Stimulated activated CD8-positive, alpha-beta memory T cell treated with anti-CD3 and anti-CD28 coated beads, Interleukin-12 subunit alpha, Interleukin-12 subunit beta, amount 100 ng/mL, for 24 hours (primary cell): ENCODE data around the gene POLD2.

Source experiments
- DNase-seq: peaks from one replicate; pipeline ENCODE4 v3.0.0-alpha.2; 2020; ENCODE audit errors: extremely low read depth

POLD2 gene

GRCh38 chr7:44114586-44115310 is 8.6 kb downstream of the POLD2 start:
- no peak for DNase-seq

GRCh38 chr7:44113764-44114354 is 9.5 kb downstream of the POLD2 start:
- DNase-seq, result no peak

DNA sequence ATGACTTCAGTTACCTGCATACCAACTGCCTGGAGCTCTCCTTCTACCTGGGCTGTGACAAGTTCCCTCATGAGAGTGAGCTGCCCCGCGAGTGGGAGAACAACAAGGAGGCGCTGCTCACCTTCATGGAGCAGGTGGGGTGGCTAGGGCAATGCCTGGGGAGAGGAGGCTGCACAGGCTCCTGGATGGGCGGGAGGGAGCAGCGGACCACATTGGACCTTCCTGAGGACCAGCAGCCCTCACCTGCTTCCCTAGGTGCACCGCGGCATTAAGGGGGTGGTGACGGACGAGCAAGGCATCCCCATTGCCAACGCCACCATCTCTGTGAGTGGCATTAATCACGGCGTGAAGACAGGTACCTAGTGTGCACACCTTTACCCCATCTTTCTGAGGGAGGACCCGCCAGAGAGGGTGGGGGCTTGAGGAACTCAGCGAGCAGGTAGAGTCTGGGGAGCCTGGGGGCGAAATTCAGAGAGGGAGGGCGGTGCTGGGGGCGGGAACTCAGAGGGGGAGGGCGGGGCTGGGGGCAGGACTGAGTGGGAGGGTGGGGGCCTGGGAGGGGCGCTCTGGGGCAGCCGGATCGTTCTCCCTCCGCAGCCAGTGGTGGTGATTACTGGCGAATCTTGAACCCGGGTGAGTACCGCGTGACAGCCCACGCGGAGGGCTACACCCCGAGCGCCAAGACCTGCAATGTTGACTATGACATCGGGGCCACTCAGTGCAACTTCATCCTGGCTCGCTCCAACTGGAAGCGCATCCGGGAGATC is 10.2 kb downstream of the POLD2 start:
- no peak for DNase-seq

DNA sequence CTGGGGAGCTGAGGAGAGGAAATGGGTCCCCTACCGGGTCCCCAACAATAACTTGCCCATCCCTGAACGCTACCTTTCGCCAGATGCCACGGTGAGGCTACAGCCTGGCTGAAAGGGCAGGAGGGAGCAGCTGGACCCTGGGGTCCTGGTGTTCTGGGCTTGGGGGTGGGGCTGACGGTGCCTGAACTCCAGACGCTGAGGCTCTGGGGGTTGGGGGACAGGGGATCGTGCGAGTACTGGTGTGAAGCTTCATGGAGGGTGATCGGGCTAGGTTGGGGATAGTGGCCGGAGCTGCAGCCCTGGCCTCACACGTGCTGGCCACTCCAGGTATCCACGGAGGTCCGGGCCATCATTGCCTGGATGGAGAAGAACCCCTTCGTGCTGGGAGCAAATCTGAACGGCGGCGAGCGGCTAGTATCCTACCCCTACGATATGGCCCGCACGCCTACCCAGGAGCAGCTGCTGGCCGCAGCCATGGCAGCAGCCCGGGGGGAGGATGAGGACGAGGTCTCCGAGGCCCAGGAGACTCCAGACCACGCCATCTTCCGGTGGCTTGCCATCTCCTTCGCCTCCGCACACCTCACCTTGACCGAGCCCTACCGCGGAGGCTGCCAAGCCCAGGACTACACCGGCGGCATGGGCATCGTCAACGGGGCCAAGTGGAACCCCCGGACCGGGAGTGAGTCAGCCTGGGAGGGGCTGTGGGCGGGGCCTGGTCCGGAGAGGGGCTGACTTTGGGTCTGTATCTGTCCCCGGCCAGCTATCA is 10.9 kb downstream of the POLD2 start:
- no peak for DNase-seq

GRCh38 chr7:44111761-44112160 is 11.6 kb downstream of the POLD2 start:
- DNase-seq, result no peak

- DNase-seq, result no peak
Observed at GRCh38 chr7:44110719-44111635, 12.4 kb downstream of the POLD2 start.

DNA sequence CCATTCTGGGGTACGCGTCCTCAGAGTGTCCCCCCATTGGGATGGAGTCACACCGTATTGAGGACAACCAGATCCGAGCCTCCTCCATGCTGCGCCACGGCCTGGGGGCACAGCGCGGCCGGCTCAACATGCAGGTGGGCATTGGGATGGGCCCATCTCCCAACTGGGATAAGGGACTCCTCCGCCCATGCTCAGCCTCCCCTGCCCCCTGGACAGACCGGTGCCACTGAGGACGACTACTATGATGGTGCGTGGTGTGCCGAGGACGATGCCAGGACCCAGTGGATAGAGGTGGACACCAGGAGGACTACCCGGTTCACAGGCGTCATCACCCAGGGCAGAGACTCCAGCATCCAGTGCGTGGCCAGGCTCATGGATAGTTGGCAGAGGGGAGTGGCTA is 13.4 kb downstream of the POLD2 start:
- DNase-seq, result no peak

DNA sequence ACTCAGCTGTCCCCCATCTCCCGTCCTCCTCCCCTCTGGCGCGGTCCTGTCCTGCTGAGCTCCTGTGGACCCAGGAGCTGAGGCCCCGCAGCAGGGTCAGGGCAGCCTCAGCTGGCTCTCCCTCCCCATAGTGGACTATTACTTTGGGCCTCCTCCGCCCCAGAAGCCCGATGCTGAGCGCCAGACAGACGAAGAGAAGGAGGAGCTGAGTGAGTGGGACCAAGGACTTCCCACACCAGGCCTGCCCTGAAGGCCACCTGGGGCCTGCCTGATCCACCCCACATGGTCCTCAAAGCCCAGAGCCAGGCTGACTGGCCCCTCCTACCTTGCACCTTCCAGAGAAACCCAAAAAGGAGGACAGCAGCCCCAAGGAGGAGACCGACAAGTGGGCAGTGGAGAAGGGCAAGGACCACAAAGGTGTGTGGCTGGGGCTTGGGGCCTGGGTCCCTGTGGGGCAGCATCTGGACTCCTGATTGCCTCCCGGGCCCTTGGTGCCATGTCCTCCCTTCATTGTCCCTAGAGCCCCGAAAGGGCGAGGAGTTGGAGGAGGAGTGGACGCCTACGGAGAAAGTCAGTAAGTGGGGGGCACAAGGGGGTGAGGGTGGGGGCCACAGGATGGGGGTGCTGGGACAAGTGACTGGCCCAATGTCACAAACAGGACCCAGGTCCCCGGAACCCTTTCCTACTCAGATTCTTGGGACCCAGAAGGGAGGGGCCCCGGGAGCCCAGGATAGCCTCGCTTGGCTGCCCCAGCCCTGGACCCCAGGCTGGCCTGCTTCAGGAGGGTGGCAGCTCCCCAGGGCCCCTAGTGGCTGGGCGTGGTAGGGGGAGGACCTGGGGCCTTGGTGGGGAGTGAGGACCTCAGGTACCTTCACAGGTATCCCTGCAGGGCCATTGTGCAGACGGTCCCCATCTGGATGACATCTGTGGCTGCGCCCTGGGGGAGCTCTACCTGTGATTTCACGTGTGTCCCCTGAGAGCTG is 14.3 kb downstream of the POLD2 start:
- DNase-seq, result no peak

DNA sequence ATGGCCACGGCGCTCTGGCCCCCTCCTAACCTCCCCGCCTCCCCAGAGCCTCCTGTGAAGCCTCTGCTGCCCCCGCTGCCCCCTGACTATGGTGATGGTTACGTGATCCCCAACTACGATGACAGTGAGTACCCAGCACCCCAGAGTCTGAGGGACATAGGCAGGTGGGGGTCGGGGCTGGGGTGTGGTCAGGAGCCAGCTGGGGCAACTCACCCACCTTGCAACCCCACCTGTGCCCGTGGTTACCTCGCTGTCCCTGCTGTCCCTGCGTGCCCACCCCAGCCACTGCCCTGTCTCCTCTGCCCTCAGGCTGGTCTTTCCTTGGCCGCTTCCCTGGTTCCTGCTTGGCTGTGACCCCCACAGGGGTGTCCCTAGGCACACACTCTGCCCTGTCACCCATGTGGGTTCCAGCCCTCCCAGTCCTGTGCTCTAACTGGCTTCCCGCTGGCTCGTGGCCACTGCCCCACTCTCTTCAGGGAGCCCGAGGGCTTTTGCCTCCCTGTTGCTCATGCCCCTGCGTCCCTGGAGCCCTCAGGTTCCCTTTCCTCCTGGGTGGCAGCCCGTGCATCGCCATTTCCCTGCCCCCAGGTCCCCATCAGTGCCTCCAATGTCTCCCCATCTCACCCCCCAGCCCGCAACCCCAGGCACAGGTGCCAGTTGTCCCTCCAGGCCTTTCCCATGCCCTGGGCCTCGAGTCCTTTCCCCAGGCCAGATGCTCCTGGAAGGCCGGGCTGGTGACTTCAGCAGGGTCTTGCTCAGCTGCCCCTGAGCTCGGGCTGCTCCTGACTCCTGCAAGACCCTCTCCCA is 15.2 kb downstream of the POLD2 start:
- no peak for DNase-seq

DNA sequence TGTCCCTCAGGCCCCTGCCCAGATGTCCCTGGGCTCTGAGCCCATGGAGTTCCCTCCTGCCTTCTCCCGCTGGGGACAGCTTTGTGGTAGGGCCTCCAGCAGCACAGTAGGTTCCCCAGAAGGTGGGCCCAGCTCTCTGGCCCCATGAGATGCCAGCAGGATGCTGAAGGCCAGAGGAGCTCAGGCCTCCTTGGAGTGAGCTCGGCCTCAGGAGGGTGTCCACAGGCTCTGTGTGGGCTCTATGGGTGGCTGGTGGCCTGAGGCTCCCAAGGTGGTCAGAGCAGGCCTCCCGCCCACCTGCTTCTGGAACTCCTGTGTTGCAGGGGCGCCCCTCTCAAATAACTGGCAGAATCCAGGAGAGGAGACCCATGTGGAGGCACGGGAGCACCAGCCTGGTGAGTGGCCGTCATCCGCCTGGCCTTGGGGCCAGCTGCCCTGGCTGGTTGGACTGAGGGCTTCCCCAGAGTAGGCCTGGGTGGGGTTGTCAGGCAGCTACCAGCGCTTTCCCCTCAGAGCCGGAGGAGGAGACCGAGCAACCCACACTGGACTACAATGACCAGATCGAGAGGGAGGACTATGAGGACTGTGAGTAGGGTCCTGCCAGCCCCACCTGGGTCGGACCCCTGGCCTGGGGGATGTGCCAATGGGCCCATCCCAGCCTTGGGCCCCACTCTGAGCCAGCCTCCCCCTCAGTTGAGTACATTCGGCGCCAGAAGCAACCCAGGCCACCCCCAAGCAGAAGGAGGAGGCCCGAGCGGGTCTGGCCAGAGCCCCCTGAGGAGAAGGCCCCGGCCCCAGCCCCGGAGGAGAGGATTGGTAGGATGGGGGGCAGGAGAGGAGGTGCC is 16.0 kb downstream of the POLD2 start:
- no peak for DNase-seq

GRCh38 chr7:44106311-44107065 is 16.9 kb downstream of the POLD2 start:
- no peak for DNase-seq

GRCh38 chr7:44105832-44106231 is 17.5 kb downstream of the POLD2 start:
- DNase-seq, result no peak

GRCh38 chr7:44104860-44105771 is 18.2 kb downstream of the POLD2 start:
- no peak for DNase-seq

DNA sequence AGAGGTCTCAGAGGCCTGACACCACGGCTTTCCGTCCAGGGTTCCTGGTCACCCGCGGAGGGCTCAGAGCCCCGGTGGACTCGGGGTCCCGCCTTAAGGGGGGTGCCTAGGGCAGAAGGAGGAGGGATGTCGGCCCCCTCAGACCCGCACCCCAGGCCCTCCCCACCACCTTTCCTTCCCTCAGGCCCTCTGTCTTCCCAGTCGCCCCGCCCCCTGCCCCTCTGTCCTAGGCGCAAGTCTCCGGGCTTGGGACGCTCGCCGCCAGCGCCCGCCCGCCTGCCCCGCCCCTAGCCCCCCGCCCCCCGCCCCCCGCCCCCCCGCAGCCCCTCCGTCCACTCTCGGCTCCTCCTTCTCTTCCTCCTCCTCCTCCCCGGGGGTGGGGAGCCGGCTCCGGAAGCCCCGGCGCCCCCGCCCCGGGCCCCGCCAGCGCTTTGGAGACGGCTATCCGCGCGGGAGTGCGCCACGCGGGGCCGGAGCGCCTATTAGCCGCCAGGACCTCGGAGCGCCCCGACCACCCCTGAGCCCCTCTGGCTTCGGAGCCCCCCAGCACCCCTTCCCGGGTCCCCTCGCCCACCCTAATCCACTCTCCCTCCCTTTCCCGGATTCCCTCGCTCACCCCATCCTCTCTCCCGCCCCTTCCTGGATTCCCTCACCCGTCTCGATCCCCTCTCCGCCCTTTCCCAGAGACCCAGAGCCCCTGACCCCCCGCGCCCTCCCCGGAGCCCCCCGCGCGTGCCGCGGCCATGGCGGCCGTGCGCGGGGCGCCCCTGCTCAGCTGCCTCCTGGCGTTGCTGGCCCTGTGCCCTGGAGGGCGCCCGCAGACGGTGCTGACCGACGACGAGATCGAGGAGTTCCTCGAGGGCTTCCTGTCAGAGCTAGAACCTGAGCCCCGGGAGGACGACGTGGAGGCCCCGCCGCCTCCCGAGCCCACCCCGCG is 19.2 kb downstream of the POLD2 start, which contains the start of gene AEBP1:
AEBP1 (plus strand) TSS at position 423 of the 937 bp plus-strand sequence; CDS start at position 744, 321 bp downstream.
- DNase-seq, result no peak

DNA sequence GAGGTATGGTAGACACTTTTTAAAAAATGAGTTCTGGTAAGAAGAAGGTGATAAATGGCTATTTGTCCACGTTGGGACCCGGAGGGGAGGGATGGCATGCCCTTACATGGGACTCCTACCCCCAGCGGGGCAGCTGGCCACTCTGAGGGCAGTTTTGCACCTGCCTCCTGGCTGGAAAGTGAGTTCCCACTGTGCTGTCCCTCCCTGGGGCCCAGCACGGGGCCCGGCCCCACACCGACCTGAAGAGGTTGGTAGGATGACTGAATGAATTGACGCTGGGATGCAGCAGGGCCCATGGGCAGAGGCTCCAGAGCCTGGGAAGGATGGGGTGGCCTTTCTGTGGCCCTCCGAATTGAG is 19.8 kb downstream of the POLD2 start:
- no peak for DNase-seq
